Measurements from ENCODE around the gene PAN2. TPM values are rescaled to one million over a fixed set of nuclear protein-coding genes. Genes with fewer than 3 reads are reported as not detected.
"Not testable (repeated sequence)": the region's sequence is repeated elsewhere in the genome, so short reads cannot be mapped to it uniquely, and the experiment has no call there.

Gene PAN2
- total RNA-seq, 1 experiment from 2014 or later, result 35.4 TPM

DNA sequence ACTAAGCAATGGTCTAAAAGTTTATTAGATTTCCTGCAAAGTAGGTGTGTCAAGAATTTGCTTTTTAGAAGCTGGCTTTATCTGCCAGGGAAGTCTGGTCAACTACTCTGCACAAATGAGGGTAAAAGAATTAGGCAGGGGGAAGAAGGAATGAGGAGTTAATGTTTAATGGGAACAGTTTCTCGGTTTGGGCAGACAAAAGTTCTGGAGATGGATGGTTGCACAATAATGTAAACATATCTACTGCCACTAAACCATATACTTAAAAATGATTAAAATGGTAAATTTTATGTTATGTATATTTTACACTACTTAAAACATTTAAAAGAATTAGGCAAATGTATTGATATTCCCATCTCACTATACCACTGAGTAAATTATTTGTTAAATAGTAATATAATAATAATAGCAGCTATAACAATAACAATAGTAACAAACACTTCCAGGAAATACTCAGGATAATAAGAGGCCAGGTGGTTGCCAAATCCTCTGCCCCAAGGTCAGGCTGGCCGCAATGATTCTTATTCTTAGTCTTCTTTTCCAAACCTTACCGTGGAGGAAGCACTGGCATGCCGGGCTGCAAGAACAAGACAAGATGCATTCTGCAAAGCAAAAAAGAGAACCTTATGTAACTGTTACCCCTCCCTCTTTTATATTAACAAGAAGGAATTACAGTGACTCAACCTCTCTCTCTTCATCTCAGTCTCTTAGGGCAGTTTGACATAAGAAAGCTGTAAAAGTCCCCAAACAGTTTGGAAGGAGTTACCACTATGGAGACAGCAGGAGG, 47.6 kb downstream of the PAN2 start:
- Histone ChIP-seq H2AK5ac (ENCODE audit: insufficient read length, low read length) (no peak overlapping the region), H3K23ac (ENCODE audit: insufficient read length, low read depth, low read length) (no peak overlapping the region), H3K27me3 (ENCODE audit: insufficient read depth, low read length) (no peaks in the 10 kb centered on the region), H3K4ac (ENCODE audit: low read depth, low read length) (no peak overlapping the region), H4K91ac (ENCODE audit: insufficient read length, low read depth, low read length) (no peak overlapping the region), H3K9me3 (ENCODE audit: control insufficient read depth, low read depth, low read length) (no peaks in the 10 kb centered on the region), H3K18ac (ENCODE audit: insufficient read length, low read depth, low read length) (no peak overlapping the region), H3K14ac (ENCODE audit: insufficient read depth, low read length) (no peak overlapping the region), H4K20me1 (ENCODE audit: control insufficient read depth, insufficient read depth, insufficient read length) (no peaks in the 10 kb centered on the region), H3K56ac (ENCODE audit: insufficient read length, low read depth, low read length) (no peak overlapping the region), H3K27ac (ENCODE audit: insufficient read length, low read depth, low read length) (no peak overlapping the region), H2BK5ac (ENCODE audit: insufficient read length, low read length) (no peak overlapping the region), H4K5ac (ENCODE audit: insufficient read length, low read depth, low read length) (no peak overlapping the region), H3K4me1 (ENCODE audit: insufficient read depth, low read length) (0 out of 2 replicates have a peak, but pooled peaks cover 2% of the 10 kb centered on the region), H2AFZ (ENCODE audit: low read length) (no peak overlapping the region), H4K8ac (replicated peaks; ENCODE audit: insufficient read length, low read depth, low read length) (no peak overlapping the region), H2BK20ac (ENCODE audit: low read depth, low read length, poor library complexity, severe bottlenecking) (no peak overlapping the region), H2BK120ac (ENCODE audit: low read depth, low read length, poor library complexity, severe bottlenecking) (no peak overlapping the region), H3T11ph (ENCODE audit: low read length) (no peak overlapping the region), H3K79me1 (ENCODE audit: insufficient read depth, low read depth, low read length, poor library complexity, severe bottlenecking) (peaks cover 3% of the 10 kb centered on the region), H3K9ac (ENCODE audit: extremely low read depth, insufficient read length, low read length) (no peak overlapping the region), H3K4me2 (ENCODE audit: insufficient read depth, insufficient read length, low read length) (no peak overlapping the region), H2BK15ac (ENCODE audit: low read depth, low read length) (no peak overlapping the region), H2BK12ac (ENCODE audit: insufficient read length, low read depth, low read length) (no peak overlapping the region), H3K23me2 (ENCODE audit: insufficient read length, low read depth, low read length, poor library complexity, severe bottlenecking) (no peaks in the 10 kb centered on the region), H3K79me2 (ENCODE audit: insufficient read depth, low read length) (no peaks in the 10 kb centered on the region)
- peaks cover 0 to 6% of the 10 kb centered on the region in 2 experiments; a peak in 2 of 4 replicates for H3K4me1 Mint-ChIP-seq
- H3K27me3 Mint-ChIP-seq (ENCODE audit: low read depth), result no peaks in the 10 kb centered on the region
- H3K36me3 Mint-ChIP-seq (ENCODE audit: insufficient read depth in 1 of 3, low read depth in 3 of 3), result peaks cover 27 to 64% (median 46%) of the 10 kb centered on the region in 3 experiments
- WGBS (ENCODE audit: extremely low coverage, insufficient read length, low lambda C conversion rate), result no CpG with 5 or more reads among the region's 4 CpGs
- no peaks in the 10 kb centered on the region for H3K9me3 Mint-ChIP-seq
- no peak for DNase-seq
- TF ChIP-seq, protein P1, sequence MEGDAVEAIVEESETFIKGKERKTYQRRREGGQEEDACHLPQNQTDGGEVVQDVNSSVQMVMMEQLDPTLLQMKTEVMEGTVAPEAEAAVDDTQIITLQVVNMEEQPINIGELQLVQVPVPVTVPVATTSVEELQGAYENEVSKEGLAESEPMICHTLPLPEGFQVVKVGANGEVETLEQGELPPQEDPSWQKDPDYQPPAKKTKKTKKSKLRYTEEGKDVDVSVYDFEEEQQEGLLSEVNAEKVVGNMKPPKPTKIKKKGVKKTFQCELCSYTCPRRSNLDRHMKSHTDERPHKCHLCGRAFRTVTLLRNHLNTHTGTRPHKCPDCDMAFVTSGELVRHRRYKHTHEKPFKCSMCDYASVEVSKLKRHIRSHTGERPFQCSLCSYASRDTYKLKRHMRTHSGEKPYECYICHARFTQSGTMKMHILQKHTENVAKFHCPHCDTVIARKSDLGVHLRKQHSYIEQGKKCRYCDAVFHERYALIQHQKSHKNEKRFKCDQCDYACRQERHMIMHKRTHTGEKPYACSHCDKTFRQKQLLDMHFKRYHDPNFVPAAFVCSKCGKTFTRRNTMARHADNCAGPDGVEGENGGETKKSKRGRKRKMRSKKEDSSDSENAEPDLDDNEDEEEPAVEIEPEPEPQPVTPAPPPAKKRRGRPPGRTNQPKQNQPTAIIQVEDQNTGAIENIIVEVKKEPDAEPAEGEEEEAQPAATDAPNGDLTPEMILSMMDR (conservative IDR thresholded peaks at IDR 0.05), result no peak
- peak overlapping the region in 1 of 3 experiments; percentile 53; a peak in 1 of 7 replicates for H3K27ac Mint-ChIP-seq
- H3K4me3 Mint-ChIP-seq, result no peak overlapping the region

DNA sequence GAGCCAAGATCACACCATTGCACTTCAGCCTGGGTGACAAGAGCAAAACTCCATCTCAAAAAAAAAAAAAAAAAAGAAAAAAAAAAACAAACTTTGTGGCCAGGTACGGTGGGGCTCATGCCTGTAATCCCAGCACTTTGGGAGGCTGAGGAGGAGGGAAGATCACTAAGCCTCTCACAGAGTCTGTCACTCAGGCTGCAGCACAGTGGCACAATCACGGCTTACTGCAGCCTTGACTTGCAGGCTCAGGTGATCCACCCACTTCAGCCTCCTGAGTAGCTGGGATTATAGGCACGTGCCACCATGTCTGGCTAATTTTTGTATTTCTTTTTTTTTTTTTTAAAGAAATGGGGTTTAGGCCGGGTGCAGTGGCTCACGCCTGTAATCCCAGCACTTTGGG, 49.5 kb downstream of the PAN2 start:
- H3K14ac ChIP-seq (ENCODE audit: insufficient read depth, low read length); H3T11ph ChIP-seq (ENCODE audit: low read length); H2BK120ac ChIP-seq (ENCODE audit: low read depth, low read length, poor library complexity, severe bottlenecking); H2AFZ ChIP-seq (ENCODE audit: low read length); H3K9ac ChIP-seq (ENCODE audit: extremely low read depth, insufficient read length, low read length); DNase-seq; H2BK12ac ChIP-seq (ENCODE audit: insufficient read length, low read depth, low read length); H3K9me3 ChIP-seq (ENCODE audit: control insufficient read depth, low read depth, low read length); H3K4me1 Mint-ChIP-seq; H3K56ac ChIP-seq (ENCODE audit: insufficient read length, low read depth, low read length); H3K27ac ChIP-seq (ENCODE audit: insufficient read length, low read depth, low read length); H2BK5ac ChIP-seq (ENCODE audit: insufficient read length, low read length); H4K91ac ChIP-seq (ENCODE audit: insufficient read length, low read depth, low read length); H3K4me3 Mint-ChIP-seq; H4K5ac ChIP-seq (ENCODE audit: insufficient read length, low read depth, low read length); H3K23ac ChIP-seq (ENCODE audit: insufficient read length, low read depth, low read length); H3K79me2 ChIP-seq (ENCODE audit: insufficient read depth, low read length); H3K4ac ChIP-seq (ENCODE audit: low read depth, low read length); H3K23me2 ChIP-seq (ENCODE audit: insufficient read length, low read depth, low read length, poor library complexity, severe bottlenecking); H2BK20ac ChIP-seq (ENCODE audit: low read depth, low read length, poor library complexity, severe bottlenecking); H3K27ac Mint-ChIP-seq; H3K4me1 ChIP-seq (ENCODE audit: insufficient read depth, low read length); H3K79me1 ChIP-seq (ENCODE audit: insufficient read depth, low read depth, low read length, poor library complexity, severe bottlenecking); H3K18ac ChIP-seq (ENCODE audit: insufficient read length, low read depth, low read length); H4K8ac ChIP-seq (replicated peaks; ENCODE audit: insufficient read length, low read depth, low read length); H3K27me3 Mint-ChIP-seq (ENCODE audit: low read depth); H2AK5ac ChIP-seq (ENCODE audit: insufficient read length, low read length); H3K9me3 Mint-ChIP-seq; H2BK15ac ChIP-seq (ENCODE audit: low read depth, low read length); H4K20me1 ChIP-seq (ENCODE audit: control insufficient read depth, insufficient read depth, insufficient read length); H3K27me3 ChIP-seq (ENCODE audit: insufficient read depth, low read length); H3K4me2 ChIP-seq (ENCODE audit: insufficient read depth, insufficient read length, low read length): not testable (repeated sequence)
- peaks cover 22 to 64% (median 45%) of the 10 kb centered on the region in 3 experiments for H3K36me3 Mint-ChIP-seq (ENCODE audit: insufficient read depth in 1 of 3, low read depth in 3 of 3)
- WGBS (ENCODE audit: extremely low coverage, insufficient read length, low lambda C conversion rate), result no CpG with 5 or more reads among the region's 5 CpGs

Measured in H9 (cell line).